HG03457 (cell line): Measurements from ENCODE around the gene RPLP2.

Experiments
- ATAC-seq: cut with Tn5 transposase; IDR thresholded peaks from one replicate; pipeline ENCODE4 v1.9.1; 2021; ENCODE audit warnings: moderate number of reproducible peaks; ENCODE audit not compliant: unreplicated experiment

Gene RPLP2

GRCh38 chr11:790721-791564 is 18.8 kb upstream of the RPLP2 start:
- no peak for ATAC-seq

DNA sequence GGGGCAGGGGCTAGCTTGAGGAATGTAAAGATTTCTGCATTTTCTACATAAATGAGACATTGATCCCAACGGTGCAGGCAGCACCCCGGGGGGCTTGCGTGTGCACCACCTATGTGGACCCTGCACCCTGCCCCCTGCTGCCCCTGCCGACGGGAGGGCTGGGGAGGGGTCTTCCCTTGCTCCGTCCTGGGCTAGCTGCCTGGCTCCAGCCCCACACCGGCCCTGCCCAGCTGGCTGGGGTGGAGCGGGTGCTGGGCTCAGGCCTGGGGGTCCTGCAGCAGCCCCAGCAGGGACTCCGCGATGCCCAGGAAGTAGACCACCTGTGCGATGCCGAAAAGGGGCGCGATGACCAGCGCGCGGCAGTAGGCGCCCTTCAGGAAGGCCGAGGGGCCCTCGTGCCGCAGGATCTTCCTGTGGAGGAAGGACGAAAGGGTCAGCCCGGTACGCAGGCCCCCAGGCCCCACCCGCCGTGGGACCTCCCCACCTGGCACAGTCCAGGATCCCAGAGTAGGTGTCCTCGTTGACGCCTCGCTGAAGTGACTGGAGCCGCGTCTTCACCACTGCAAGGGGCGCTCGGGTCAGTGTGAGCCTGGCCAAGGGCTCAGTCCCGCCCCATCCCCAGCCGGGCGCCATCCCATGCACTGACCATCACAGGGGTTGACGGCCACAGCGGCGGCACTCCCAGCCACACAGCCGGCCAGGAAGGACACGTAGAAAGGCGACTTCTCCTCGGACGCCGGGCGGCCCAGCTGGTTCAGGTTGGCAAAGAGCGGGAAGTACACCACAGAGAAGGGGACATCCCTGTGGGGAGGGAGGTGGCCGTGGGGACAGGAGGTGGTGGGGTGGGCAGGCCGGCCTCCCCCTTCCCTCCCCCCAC is 17.9 kb upstream of the RPLP2 start:
- no peak for ATAC-seq

DNA sequence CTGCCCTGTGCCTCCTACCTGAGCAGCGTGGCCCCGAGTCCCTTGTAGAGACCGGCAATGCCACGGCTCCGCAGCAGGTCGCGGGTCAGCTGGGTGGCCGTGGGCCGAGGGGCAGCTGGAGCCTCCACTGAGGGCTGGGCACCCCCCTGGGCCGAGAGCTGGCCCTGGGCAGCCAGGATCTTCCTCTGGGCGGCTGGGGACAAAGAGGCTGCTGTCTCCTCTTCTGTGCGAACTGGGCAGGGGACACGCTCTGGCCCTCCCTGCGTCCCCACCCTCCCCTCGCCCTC is 17.3 kb upstream of the RPLP2 start:
- ATAC-seq, result no peak

DNA sequence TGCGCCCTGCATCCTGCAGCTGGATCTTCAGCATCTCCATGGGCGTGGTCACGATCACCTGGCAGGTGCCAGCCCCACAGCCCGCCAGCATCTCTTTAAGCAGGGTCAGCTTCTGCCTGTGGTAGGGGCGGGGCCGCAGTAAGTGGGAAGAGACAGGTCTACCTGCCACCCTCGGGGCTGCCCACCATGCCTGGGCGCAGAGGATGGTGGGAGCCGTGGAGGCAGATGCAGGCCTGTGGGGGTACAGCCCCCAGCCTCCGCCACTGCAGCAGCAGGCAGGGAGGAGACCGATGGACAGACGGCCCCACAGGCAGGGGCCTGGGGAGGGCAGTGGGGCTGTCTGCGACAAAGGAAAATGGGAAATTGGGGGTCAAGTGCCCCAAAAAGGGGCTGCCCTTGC is 16.9 kb upstream of the RPLP2 start:
- no peak for ATAC-seq

- ATAC-seq, result no peak
Observed at GRCh38 chr11:793556-793955, 16.2 kb upstream of the RPLP2 start.

DNA sequence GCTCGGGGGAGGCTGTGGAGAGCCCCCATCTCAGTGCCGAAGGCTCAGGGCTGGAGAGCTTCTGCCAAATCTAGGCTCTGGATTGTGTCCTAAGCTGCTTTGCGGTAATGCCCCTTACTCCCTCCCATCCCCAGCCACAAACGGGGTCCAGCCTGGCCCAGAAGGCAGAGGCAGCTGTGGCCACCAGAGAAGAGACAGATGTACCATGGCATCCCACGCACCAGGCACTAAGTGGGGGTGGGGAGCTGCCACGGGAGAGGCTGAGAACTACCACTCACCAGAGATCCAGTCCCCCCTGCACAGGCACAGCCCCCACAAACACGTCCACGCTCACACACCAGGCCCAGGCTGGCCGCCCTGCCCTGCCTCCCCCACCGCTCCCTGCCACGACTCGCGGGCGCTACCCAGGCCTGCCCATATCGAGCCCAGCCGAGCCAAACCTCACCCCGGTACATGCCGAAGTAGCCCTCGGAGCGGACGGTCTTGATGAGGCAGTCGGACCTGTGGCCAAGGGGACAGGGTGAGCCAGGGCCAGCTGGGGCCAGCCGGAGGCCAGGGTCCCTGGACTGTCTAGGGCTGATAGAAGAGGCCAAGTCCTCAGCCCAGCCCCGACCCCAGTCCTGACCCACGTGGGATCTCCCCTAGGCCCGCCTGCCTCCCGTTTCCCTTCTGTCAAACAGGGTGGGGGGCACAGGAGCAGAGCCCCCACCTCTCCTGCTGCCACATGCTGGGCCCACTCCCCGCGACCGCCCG is 15.6 kb upstream of the RPLP2 start:
- ATAC-seq, result no peak

- ATAC-seq, result no peak
Observed at GRCh38 chr11:794766-795633, 14.8 kb upstream of the RPLP2 start.

- no peak for ATAC-seq
Observed at GRCh38 chr11:795634-796564, 13.9 kb upstream of the RPLP2 start.

DNA sequence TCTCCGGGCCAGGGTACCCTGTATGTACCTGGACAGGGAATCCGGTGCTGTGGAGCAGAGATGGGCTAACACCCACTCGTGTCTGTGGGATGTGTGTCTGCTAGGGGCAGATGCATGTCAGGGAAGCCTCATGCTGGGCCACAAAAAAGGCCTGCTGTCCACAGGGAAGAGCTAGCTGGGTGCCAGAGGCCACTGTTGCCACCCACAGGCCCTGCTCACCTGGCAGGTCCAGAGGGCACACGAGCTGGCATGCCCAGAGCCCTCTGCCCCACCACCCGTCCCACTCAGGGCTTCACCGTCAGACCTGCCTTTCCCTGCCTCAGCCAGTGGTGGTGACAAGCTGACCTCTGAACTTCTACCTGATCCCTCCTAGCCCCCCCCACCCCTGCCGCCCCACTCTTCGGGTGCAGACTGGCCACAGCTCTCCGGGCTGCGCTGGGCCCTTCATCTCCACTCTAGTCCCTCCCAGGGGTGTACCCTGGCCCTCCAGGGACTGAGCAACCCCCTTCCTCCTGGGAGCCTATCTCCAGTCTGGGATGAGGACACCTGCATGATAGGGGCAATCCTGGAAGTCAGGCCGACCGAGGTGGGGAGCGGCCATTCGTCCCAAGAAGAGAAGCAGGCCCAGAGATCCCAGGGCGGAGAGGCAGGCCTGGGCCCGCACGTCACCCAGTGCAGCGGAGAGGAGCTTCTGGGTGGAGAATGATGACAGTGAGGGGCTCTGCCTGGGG is 13.0 kb upstream of the RPLP2 start:
- no peak for ATAC-seq

GRCh38 chr11:797296-798092 is 12.3 kb upstream of the RPLP2 start:
- peak; percentile 26 for ATAC-seq

- peak; percentile 35 for ATAC-seq
Observed at GRCh38 chr11:798093-798713, 11.6 kb upstream of the RPLP2 start, which contains the start of gene SLC25A22. SLC25A22 (minus strand) TSS chr11:798281; CDS start chr11:795006, 3,275 bp downstream.

DNA sequence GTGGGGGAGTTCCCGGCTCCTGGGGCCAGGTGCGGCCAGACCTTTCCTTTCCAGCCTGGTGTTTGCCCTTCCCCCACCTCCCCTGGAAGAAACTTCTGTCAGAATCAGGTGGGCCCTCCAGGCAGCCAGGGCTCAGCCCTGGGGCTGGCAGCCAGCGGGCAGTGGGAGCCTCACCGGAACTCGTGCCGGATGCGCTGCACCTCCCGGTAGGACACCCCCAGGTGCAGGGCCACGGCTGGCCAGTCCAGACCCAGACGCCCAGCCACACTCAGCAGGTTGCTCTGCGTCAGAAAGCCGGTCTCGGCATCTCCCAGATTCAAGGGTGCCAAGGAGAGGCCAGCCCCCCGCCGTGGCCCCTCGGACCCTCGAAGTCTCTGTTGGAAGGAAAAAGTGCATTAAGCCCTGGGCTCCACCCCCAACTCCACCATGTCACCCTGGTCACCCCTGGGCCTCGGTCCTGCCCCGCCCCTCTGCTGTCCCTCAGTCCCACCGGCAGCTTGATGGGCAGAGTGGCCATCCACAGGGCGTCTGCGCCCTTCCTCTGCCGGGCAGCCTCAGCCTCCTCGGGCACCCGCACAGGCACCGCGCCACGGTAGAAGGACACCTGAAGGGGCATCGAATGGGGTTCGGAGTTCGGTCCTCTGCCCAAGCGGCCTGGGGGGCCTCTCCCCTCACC is 10.0 kb upstream of the RPLP2 start:
- no peak for ATAC-seq

GRCh38 chr11:800473-800872 is 9.3 kb upstream of the RPLP2 start:
- no peak for ATAC-seq

- no peak for ATAC-seq
Observed at GRCh38 chr11:801097-801780, 8.5 kb upstream of the RPLP2 start.

DNA sequence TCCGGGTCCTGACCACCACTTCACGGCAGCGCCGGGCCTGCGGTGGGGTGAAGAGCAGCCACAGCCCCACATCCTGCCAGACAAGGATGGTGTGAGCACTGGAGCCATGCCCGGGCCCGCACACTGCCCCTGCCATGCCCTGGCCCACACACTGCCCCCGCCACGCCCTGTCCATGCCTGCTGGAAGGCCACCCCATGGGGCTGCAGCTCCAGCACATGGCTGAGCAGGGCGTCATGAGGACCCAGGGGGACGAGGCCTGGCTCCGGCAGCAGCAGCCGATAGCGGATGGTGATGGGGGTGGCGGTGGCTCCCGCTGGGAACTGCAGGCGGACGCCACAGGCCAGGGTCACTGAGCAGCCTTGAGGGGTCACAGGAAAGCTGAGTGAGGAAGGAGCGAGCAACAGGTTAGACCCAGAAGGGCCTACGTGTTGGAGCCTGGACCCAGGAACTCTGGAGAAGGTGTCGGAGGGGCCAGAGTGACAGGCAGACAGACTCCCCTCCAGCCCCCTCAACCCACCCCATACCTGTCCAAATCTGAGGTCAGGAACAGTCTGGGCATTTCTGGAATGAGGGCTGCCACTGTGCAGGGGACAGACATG is 7.6 kb upstream of the RPLP2 start:
- ATAC-seq, result no peak
